HG02759 (cell line): Measurements from ENCODE around the gene RBM19.

Source experiments
- ATAC-seq: cut with Tn5 transposase; IDR thresholded peaks from one replicate; pipeline ENCODE4 v1.9.1; 2021; ENCODE audit warnings: mild to moderate bottlenecking, moderate library complexity; ENCODE audit not compliant: unreplicated experiment

Gene RBM19

GRCh38 chr12:113860950-113861349, 105.2 kb downstream of the RBM19 start:
- no peak for ATAC-seq

- no peak for ATAC-seq
Observed at GRCh38 chr12:113860059-113860820, 105.9 kb downstream of the RBM19 start.

- no peak for ATAC-seq
Observed at GRCh38 chr12:113858841-113859386, 107.2 kb downstream of the RBM19 start.

DNA sequence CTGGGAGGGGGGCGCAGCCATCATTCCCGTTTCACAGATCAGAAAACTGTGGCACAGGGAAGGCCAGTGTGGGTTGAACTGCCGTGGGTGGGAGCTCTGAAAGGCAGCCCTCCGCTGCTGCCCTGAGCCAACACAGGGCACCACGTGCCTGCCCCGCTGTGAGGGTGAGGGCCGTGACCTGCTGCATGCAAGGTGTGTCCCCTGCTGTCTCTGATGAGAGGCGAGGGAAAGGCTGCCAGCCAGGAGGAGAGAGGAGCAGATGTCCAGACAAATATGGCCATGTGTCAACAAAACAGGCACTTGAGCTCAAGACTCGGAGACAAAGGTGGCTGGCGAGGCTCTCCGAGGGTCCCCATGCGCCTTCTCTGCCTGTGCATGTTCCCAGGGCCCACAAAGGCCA, 108.8 kb downstream of the RBM19 start:
- ATAC-seq = no peak

DNA sequence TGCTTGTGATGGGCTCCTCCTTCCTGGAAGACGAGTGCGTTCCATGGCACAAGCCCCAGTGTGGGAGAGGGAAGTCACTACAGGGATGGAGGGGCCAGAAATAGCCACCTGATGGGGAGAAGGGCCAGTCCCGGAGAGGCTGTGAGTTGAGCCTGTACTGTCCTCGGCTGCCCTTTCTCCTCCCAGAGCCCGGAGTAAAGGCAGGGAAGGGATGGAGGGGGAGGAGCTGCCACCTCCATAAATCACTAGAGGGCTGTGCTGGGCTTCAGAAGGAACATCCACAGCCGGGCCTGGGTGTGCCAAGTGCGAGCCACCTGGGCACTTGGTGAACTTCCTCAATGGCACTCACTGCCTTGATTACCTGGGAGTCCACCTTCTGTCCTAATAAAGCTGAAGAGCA, 110.1 kb downstream of the RBM19 start:
- ATAC-seq = no peak

- no peak for ATAC-seq
Observed at GRCh38 chr12:113854385-113855142, 111.6 kb downstream of the RBM19 start.

GRCh38 chr12:113853491-113853890, 112.6 kb downstream of the RBM19 start:
- no peak for ATAC-seq

- no peak for ATAC-seq
Observed at GRCh38 chr12:113852695-113853490, 113.2 kb downstream of the RBM19 start.

- ATAC-seq = no peak
Observed at GRCh38 chr12:113852264-113852663, 113.9 kb downstream of the RBM19 start.

DNA sequence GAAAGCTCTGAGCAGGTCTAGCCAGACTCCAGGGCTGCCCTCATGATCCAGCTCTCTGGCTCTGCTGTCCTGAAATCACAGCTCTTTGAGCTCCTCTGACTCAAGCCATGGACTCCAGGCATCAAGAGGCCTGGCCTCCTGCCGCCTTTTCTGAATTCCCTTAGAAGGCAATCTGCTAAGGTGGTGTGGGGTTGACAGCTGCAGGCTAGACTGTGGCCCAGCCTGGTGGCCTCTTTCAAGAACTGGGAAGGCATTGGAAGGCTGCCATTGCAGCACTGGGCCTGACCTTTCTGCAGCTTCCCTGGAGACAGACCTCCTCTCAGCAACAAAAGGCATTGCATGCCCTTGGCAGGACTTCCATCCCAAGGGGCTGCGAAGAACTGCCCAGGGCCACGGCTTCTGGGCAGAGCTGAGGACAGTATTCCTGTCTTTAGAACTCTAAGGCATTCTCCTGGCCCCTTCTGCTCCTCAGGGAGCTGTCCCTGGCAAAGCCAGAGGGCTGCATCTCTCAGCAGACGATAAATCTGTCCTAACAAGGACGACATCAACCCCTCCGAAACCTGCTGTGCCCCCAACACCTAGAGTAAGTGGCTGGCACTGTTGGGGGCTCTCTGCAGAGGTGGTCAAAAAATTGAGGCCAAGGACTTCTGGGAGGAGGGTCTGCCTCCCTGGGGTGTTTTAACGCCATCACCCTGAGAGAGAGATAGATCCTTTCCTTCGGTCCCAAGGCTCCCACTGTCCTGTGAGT, 115.6 kb downstream of the RBM19 start:
- ATAC-seq = no peak

- no peak for ATAC-seq
Observed at GRCh38 chr12:113847856-113848255, 118.3 kb downstream of the RBM19 start.

- ATAC-seq = no peak
Observed at GRCh38 chr12:113846883-113847755, 119.0 kb downstream of the RBM19 start.

DNA sequence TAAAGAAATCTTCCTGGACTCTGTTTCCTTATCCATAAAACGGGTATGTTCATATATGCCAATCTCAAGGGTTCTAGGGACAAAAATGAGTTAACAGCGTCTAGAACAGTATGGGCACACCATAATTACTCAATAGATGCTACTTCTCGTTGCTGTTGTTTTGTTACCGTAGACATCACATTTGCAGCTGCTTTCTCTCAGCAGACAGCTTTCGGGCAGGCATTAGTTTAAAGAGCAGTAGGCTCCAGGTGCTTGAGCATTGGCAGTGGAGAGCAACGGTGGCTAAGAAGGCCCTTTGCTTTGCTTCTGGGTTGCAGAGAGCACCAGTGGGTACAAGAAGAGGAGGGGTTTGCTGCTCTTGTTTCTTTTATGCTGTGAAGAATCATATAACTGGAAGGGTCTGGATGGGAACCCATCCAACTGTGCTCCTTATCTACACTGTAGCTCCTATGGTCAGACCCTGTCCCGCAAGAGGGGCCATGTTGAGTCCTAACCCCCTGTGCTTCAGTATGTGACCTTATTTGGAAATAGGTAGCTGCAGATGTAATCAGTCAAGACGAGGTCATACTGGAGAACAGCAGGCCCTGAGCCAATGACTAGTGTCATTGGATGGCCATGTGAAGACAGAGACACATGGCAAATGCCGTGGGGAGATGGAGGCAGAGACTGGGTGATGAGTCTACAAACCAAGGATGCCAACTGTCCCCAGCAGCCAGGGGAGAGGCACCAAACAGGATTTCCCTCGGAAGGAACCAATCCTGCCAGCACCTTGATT, 120.0 kb downstream of the RBM19 start:
- no peak for ATAC-seq

DNA sequence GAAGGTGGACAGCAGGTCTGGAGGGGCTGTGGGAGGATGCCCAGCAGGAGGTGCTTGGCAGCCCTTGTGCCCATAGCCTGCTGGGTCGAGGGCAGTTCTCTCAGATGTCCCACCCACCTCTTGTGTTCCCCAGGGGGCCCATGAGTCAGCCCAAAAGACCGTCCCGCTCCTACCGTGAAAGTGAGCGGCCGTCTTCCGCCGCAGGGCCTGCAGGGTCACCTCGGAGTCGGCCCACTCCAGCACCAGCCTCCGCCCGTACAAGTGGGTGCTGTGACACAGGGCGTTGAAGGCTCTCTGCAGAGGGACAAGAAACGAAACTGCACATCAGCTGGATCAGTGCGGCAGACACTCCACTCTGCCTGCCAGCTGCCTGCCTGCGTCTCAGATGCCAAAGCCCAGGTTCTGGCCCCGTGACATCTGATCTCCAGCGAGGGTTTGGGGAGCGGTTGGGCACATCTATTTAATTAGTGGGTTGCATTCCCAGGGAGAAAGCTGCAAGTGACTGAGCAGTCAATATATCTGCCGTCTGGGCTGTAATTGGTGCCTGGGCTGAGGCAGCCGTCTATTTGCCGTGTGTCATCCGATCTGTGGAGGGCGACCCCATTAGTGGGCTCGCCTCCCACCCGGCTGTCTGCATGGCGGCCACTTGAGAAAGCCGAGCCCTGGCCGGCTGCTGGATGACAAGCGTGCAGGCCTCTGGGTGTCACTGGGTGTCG, 121.5 kb downstream of the RBM19 start:
- no peak for ATAC-seq

DNA sequence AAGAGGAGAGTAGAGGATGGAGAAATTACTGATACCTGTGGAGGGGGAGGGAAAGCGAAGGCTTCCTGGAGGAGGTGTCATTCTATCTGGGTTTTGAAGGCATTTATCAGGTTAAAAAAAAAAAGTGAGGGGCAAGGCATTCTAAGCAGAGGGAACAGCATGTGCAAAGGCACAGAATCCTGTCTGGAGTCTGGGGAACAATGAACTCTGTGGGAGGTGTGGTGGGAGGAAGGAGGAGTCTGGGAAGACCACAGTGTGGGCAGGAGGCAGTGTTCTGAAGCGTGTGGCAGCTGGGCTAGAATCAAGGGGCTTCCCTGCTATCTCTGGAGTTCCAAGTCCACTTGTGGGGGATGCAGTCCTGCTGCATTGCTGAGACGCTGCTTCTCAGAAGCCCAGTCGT, 123.4 kb downstream of the RBM19 start:
- ATAC-seq = no peak

DNA sequence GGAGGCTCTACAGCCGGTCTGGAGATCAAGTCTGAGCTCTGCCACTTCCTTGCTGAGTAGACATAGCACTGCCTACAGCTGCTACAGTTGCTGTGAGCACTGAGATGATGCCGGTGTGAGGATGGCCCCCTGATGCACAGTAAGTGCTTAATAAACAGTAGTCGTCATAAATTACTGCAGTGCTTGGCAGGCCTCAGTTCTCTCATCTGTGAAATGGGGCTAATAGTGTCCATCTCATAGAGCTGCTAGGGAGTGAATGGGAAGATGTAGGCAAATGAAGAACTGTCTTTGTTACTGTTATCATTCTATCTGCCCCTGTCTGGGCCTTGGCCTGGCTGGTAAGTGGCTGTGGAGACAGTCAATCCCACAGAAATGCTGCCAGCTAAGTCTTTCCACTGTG, 124.3 kb downstream of the RBM19 start:
- no peak for ATAC-seq

DNA sequence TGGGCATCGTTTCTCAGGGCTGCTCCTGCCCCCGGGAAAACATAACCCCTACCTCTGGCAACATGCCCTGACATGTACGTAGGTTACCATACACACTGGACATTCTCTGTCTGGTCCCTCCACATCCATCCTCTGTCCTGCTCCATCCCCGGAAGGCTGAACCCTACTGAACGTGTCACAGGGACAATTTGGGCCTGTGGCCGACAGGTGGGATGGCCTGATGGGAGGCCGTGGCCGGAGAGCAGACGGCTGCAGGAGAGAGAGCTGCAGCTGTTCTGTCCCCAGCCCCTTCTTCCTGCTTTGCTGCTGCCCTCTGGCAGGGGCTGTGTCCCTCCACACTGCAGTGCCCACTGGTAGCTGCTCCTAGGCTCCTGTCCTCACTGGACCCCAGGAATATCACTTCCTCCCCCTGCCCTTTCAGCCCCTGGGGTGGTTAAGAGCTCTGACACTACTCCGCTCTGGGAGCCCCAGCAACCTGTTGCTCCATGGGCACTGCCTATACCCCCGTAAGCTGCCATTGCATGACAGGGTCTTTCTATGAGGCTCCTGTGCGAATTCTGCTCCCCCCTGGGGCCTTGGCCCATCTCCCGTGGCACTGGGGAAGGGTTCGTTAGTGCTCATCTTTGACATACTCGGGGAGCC, 125.6 kb downstream of the RBM19 start:
- no peak for ATAC-seq

DNA sequence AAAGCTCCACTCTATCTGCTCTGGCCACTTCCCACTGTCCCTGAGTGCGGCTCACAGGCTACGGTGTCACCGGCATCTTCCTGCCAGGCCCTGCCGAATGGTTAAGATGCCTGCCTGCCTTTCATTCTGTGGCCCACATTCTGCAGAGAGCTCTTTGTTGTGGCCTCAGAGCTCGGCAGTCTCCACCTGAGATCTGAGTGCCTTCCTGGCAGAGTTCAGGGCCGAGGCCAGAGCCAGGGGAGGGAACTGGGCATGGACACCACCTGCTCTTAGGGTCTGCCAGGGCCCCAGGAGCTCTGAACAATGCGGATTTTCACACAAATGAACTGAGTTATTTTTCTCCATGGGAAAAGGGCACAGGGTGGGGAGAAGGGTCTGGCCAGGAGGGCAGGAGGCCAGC, 127.2 kb downstream of the RBM19 start:
- no peak for ATAC-seq
